ENCODE data around the gene RNF181. TPM values are rescaled to one million over a fixed set of nuclear protein-coding genes. Genes with fewer than 3 reads are reported as not detected.

Gene RNF181
- polyA plus RNA-seq, 1 of the 3 experiments (the other 2 are of a cell fraction), result 312 TPM

DNA sequence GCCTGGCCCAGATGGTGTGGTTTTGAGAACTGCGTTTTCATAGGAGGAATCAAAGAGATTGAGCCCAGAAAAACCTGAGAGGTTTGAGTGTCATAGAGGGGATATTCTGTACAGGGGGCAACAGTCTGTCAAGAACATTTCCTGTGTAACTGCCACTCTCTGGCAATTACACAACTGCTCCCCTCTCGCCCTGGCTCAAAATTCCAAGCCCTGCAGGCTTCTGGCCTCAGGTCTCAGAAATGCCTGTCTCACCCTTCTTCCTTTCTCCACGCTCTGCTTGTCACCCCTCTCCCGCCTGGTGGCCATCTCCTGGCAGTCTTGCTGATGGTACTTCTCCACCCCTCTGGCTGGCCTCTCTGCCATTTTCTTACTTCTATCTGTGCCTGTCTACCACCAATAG, 7.3 kb upstream of the RNF181 start (continued):
- TF ChIP-seq, protein P1, sequence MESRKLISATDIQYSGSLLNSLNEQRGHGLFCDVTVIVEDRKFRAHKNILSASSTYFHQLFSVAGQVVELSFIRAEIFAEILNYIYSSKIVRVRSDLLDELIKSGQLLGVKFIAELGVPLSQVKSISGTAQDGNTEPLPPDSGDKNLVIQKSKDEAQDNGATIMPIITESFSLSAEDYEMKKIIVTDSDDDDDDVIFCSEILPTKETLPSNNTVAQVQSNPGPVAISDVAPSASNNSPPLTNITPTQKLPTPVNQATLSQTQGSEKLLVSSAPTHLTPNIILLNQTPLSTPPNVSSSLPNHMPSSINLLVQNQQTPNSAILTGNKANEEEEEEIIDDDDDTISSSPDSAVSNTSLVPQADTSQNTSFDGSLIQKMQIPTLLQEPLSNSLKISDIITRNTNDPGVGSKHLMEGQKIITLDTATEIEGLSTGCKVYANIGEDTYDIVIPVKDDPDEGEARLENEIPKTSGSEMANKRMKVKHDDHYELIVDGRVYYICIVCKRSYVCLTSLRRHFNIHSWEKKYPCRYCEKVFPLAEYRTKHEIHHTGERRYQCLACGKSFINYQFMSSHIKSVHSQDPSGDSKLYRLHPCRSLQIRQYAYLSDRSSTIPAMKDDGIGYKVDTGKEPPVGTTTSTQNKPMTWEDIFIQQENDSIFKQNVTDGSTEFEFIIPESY (IDR thresholded peaks at IDR 0.05; ENCODE audit: borderline replicate concordance, low read depth), result no peak
- TF ChIP-seq USF2 (IDR thresholded peaks at IDR 0.05; ENCODE audit: borderline replicate concordance, low read depth, low read length) (no peak), GATA2 (CRISPR knock-in tag; IDR thresholded peaks at IDR 0.05) (no peak), RXRA (IDR thresholded peaks at IDR 0.05; ENCODE audit: borderline replicate concordance, low read depth) (no peak)

DNA sequence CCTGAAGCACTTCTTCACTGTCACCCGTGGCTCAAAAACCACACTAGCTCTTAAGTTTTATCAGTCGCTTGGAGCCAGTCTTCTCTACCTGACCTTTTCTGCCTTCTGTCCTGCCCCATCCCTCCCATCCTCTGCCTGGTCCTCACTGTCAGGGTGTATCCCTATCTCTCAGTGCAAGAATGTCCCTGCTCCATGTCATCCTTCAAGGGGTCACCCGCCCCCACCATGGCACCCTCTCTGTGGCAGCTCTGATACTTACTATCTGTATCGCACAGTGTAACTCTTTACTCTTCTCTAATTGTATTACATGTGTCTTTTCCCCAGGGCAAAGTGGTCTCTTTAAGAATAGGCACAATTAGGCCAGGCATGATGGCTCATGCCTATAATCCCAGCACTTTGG, 6.9 kb upstream of the RNF181 start:
- 64% methylated on average over 4 of the region's 4 CpGs for WGBS (ENCODE audit: low lambda C conversion rate)
- no peak overlapping the region for H3K4me2 ChIP-seq
- H3F3A ChIP-seq (replicated peaks; ENCODE audit: insufficient read depth), result no peaks in the 10 kb centered on the region
- H3K79me2 ChIP-seq (ENCODE audit: insufficient read depth), result no peaks in the 10 kb centered on the region
- H3K9me2 ChIP-seq, result no peaks in the 10 kb centered on the region
- H3K4me1 ChIP-seq (ENCODE audit: control insufficient read depth in 1 of 2, insufficient read depth in 2 of 2, low read depth in 1 of 2, low read length in 1 of 2), result peaks cover 10 to 11% of the 10 kb centered on the region in 2 experiments; a peak in 2 of 4 replicates
- TF ChIP-seq NFIC (IDR thresholded peaks at IDR 0.05; ENCODE audit: borderline replicate concordance), result no peak
- no peak for TF ChIP-seq SMC3 (IDR thresholded peaks at IDR 0.05; ENCODE audit: low read depth, low read length)
- no peak for TF ChIP-seq GATA2 (CRISPR knock-in tag; IDR thresholded peaks at IDR 0.05)
- TF ChIP-seq MXI1 (IDR thresholded peaks at IDR 0.05; ENCODE audit: low read depth, low read length), result no peak
- TF ChIP-seq MEF2A (IDR thresholded peaks at IDR 0.05; ENCODE audit: borderline replicate concordance, low read depth), result no peak
- TF ChIP-seq, protein P1 (IDR thresholded peaks at IDR 0.05; ENCODE audit: borderline replicate concordance, low read depth), result no peak
- TF ChIP-seq SIN3A (IDR thresholded peaks at IDR 0.05; ENCODE audit: borderline replicate concordance, low read depth, low read length), result no peak
- TF ChIP-seq GABPA (IDR thresholded peaks at IDR 0.05; ENCODE audit: low read depth), result no peak
- TF ChIP-seq, protein P2, sequence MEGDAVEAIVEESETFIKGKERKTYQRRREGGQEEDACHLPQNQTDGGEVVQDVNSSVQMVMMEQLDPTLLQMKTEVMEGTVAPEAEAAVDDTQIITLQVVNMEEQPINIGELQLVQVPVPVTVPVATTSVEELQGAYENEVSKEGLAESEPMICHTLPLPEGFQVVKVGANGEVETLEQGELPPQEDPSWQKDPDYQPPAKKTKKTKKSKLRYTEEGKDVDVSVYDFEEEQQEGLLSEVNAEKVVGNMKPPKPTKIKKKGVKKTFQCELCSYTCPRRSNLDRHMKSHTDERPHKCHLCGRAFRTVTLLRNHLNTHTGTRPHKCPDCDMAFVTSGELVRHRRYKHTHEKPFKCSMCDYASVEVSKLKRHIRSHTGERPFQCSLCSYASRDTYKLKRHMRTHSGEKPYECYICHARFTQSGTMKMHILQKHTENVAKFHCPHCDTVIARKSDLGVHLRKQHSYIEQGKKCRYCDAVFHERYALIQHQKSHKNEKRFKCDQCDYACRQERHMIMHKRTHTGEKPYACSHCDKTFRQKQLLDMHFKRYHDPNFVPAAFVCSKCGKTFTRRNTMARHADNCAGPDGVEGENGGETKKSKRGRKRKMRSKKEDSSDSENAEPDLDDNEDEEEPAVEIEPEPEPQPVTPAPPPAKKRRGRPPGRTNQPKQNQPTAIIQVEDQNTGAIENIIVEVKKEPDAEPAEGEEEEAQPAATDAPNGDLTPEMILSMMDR (IDR thresholded peaks at IDR 0.05), result no peak
- TF ChIP-seq POLR2AphosphoS5 (IDR thresholded peaks at IDR 0.05; ENCODE audit: low read depth, low read length), result no peak
- no peak for TF ChIP-seq USF2 (IDR thresholded peaks at IDR 0.05; ENCODE audit: borderline replicate concordance, low read depth, low read length)
- no peak for TF ChIP-seq EZH2phosphoT487 (IDR thresholded peaks at IDR 0.05; ENCODE audit: borderline replicate concordance, low read depth)
- TF ChIP-seq RXRA (IDR thresholded peaks at IDR 0.05; ENCODE audit: borderline replicate concordance, low read depth), result no peak
- TF ChIP-seq FOSL2 (IDR thresholded peaks at IDR 0.05; ENCODE audit: borderline replicate concordance, low read depth), result no peak
- no peak for TF ChIP-seq FOXM1 (IDR thresholded peaks at IDR 0.05; ENCODE audit: low read depth)
- no peak for TF ChIP-seq TAF1 (IDR thresholded peaks at IDR 0.05; ENCODE audit: borderline replicate concordance, low read depth, low read length)
- TF ChIP-seq, protein P3, sequence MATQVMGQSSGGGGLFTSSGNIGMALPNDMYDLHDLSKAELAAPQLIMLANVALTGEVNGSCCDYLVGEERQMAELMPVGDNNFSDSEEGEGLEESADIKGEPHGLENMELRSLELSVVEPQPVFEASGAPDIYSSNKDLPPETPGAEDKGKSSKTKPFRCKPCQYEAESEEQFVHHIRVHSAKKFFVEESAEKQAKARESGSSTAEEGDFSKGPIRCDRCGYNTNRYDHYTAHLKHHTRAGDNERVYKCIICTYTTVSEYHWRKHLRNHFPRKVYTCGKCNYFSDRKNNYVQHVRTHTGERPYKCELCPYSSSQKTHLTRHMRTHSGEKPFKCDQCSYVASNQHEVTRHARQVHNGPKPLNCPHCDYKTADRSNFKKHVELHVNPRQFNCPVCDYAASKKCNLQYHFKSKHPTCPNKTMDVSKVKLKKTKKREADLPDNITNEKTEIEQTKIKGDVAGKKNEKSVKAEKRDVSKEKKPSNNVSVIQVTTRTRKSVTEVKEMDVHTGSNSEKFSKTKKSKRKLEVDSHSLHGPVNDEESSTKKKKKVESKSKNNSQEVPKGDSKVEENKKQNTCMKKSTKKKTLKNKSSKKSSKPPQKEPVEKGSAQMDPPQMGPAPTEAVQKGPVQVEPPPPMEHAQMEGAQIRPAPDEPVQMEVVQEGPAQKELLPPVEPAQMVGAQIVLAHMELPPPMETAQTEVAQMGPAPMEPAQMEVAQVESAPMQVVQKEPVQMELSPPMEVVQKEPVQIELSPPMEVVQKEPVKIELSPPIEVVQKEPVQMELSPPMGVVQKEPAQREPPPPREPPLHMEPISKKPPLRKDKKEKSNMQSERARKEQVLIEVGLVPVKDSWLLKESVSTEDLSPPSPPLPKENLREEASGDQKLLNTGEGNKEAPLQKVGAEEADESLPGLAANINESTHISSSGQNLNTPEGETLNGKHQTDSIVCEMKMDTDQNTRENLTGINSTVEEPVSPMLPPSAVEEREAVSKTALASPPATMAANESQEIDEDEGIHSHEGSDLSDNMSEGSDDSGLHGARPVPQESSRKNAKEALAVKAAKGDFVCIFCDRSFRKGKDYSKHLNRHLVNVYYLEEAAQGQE (IDR thresholded peaks at IDR 0.05; ENCODE audit: low read depth, low read length), result no peak
- no peak for DNase-seq
- no peak overlapping the region for H3K27ac ChIP-seq (ENCODE audit: low read depth in 2 of 2, low read length in 1 of 2)
- H4K20me1 ChIP-seq (ENCODE audit: insufficient read depth), result no peaks in the 10 kb centered on the region
- H3K4me3 ChIP-seq (ENCODE audit: low read depth in 2 of 2, low read length in 1 of 2), result no peak overlapping the region
- no peak overlapping the region for H2AFZ ChIP-seq (ENCODE audit: low read depth)
- no peak overlapping the region for H3K9ac ChIP-seq
- POLR2A ChIA-PET, result no interaction called here
- H3K9me3 ChIP-seq, result no peaks in the 10 kb centered on the region
- no peaks in the 10 kb centered on the region for H3K27me3 ChIP-seq (ENCODE audit: insufficient read depth)
- H3K36me3 ChIP-seq (replicated peaks in 1 of 2; ENCODE audit: control insufficient read depth in 1 of 2, insufficient read depth in 2 of 2, low read length in 1 of 2), result no peaks in the 10 kb centered on the region
- CTCF ChIA-PET, result no interaction called here
